ENCODE data around the gene STATH. TPM values are rescaled to one million over a fixed set of nuclear protein-coding genes. Genes with fewer than 3 reads are reported as not detected.
"Not testable (repeated sequence)": the region's sequence is repeated elsewhere in the genome, so short reads cannot be mapped to it uniquely, and the experiment has no call there.

STATH gene
- total RNA-seq, 1 experiment from 2014 or later = not detected

GRCh38 chr4:70000711-70001110, 4.9 kb downstream of the STATH start:
- Histone ChIP-seq H3K4me3 (ENCODE audit: low read depth, low read length, poor library complexity, severe bottlenecking) (no peak overlapping the region), H3K9me3 (ENCODE audit: low read depth, low read length, poor library complexity, severe bottlenecking) (no peaks in the 10 kb centered on the region), H3K36me3 (ENCODE audit: insufficient read depth, low read length, poor library complexity, severe bottlenecking) (no peaks in the 10 kb centered on the region), H3K4me1 (ENCODE audit: insufficient read depth, low read length, poor library complexity, severe bottlenecking) (no peaks in the 10 kb centered on the region), H3K27ac (ENCODE audit: low read depth, low read length, poor library complexity, severe bottlenecking) (no peak overlapping the region), H3K27me3 (replicated peaks; ENCODE audit: insufficient read depth, low read depth, low read length, poor library complexity) (no peaks in the 10 kb centered on the region)
- TF ChIP-seq CTCF (conservative IDR thresholded peaks at IDR 0.05; ENCODE audit: low read depth, low read length) (no peak), EZH2 (IDR thresholded peaks at IDR 0.05; ENCODE audit: borderline replicate concordance, low read depth, low read length, poor library complexity, severe bottlenecking) (no peak)
- no TSS peak for BruUV-seq (replicated peaks)
- CTCF ChIA-PET = no interaction called here
- POLR2A ChIA-PET (ENCODE audit: low non-redundant PET) = no interaction called here
- intact Hi-C loops (cut with micrococcal nuclease; ENCODE audit: unreplicated experiment) = no loop called here
- DNase-seq (ENCODE audit: low spot score) = no peak

- intact Hi-C loops (cut with micrococcal nuclease; ENCODE audit: unreplicated experiment) = no loop called here
Measured at GRCh38 chr4:70002507-70002906, 6.7 kb downstream of the STATH start.

DNA sequence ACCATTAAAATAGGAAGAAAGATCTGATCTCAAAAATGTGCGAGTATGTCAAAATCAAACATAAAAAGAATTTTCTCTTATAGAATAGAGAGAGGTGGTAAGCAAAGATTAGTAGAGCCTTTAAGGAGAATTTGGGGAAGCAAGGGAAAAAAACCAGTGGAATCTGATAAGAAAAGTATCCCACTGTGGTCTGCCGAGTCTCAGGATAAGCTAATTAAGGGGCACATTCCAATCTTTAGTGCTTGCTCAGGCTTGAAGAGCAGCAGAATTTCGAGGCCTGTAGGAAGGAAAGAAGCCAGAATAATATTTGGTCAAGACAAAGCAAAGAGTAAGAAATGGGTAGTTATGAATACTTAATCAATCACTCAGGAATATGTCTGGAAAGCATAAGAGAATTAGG, 13.0 kb downstream of the STATH start:
- Histone ChIP-seq H3K36me3 (ENCODE audit: insufficient read depth, low read length, poor library complexity, severe bottlenecking) (no peaks in the 10 kb centered on the region), H3K27me3 (replicated peaks; ENCODE audit: insufficient read depth, low read depth, low read length, poor library complexity) (no peaks in the 10 kb centered on the region), H3K27ac (ENCODE audit: low read depth, low read length, poor library complexity, severe bottlenecking) (no peak overlapping the region), H3K4me3 (ENCODE audit: low read depth, low read length, poor library complexity, severe bottlenecking) (no peak overlapping the region), H3K9me3 (ENCODE audit: low read depth, low read length, poor library complexity, severe bottlenecking) (no peaks in the 10 kb centered on the region), H3K4me1 (ENCODE audit: insufficient read depth, low read length, poor library complexity, severe bottlenecking) (no peaks in the 10 kb centered on the region)
- intact Hi-C loops (cut with micrococcal nuclease; ENCODE audit: unreplicated experiment) = no loop called here
- CTCF ChIA-PET = no interaction called here
- TF ChIP-seq CTCF (conservative IDR thresholded peaks at IDR 0.05; ENCODE audit: low read depth, low read length) (no peak), EZH2 (IDR thresholded peaks at IDR 0.05; ENCODE audit: borderline replicate concordance, low read depth, low read length, poor library complexity, severe bottlenecking) (no peak)
- POLR2A ChIA-PET (ENCODE audit: low non-redundant PET) = no interaction called here
- no TSS peak for BruUV-seq (replicated peaks)
- no peak for DNase-seq (ENCODE audit: low spot score)

More at GRCh38 chr4:70002507-70002906, 6.7 kb downstream of the STATH start:
- Histone ChIP-seq H3K9me3 (ENCODE audit: low read depth, low read length, poor library complexity, severe bottlenecking) (no peaks in the 10 kb centered on the region), H3K4me1 (ENCODE audit: insufficient read depth, low read length, poor library complexity, severe bottlenecking) (no peaks in the 10 kb centered on the region), H3K4me3 (ENCODE audit: low read depth, low read length, poor library complexity, severe bottlenecking) (no peak overlapping the region), H3K27ac (ENCODE audit: low read depth, low read length, poor library complexity, severe bottlenecking) (no peak overlapping the region), H3K27me3 (replicated peaks; ENCODE audit: insufficient read depth, low read depth, low read length, poor library complexity) (no peaks in the 10 kb centered on the region), H3K36me3 (ENCODE audit: insufficient read depth, low read length, poor library complexity, severe bottlenecking) (no peaks in the 10 kb centered on the region)
- TF ChIP-seq EZH2 (IDR thresholded peaks at IDR 0.05; ENCODE audit: borderline replicate concordance, low read depth, low read length, poor library complexity, severe bottlenecking) (no peak), CTCF (conservative IDR thresholded peaks at IDR 0.05; ENCODE audit: low read depth, low read length) (no peak)
- ChIA-PET CTCF (no interaction called here), POLR2A (ENCODE audit: low non-redundant PET) (no interaction called here)
- BruUV-seq (replicated peaks) = no TSS peak
- DNase-seq (ENCODE audit: low spot score) = no peak

DNA sequence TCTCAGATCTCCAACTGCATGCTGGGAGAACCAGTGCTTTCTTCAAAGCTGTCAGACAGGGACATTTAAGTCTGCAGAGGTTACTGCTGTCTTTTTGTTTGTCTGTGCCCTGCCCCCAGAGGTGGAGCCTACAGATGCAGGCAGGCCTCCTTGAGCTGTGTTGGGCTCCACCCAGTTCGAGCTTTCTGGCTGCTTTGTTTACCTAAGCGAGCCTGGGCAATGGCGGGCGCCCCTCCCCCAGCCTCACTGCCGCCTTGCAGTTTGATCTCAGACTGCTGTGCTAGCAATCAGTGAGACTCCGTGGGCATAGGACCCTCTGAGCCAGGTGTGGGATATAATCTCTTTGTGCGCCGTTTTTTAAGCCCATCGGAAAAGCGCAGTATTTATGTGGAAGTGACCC, 23.2 kb downstream of the STATH start:
- DNase-seq (ENCODE audit: low spot score); H3K9me3 ChIP-seq (ENCODE audit: low read depth, low read length, poor library complexity, severe bottlenecking); BruUV-seq (replicated peaks); H3K27me3 ChIP-seq (replicated peaks; ENCODE audit: insufficient read depth, low read depth, low read length, poor library complexity); intact Hi-C loops (cut with micrococcal nuclease; ENCODE audit: unreplicated experiment); POLR2A ChIA-PET (ENCODE audit: low non-redundant PET); H3K36me3 ChIP-seq (ENCODE audit: insufficient read depth, low read length, poor library complexity, severe bottlenecking); H3K4me3 ChIP-seq (ENCODE audit: low read depth, low read length, poor library complexity, severe bottlenecking); H3K27ac ChIP-seq (ENCODE audit: low read depth, low read length, poor library complexity, severe bottlenecking); H3K4me1 ChIP-seq (ENCODE audit: insufficient read depth, low read length, poor library complexity, severe bottlenecking); CTCF ChIA-PET: not testable (repeated sequence)

All from A673 (cell line).